Keratinocyte (primary cell): ENCODE results near the gene ZDHHC20. TPM values are rescaled to one million over a fixed set of nuclear protein-coding genes. Genes with fewer than 3 reads are reported as not detected.

Experiments
- DNase-seq: peaks from one replicate; pipeline ENCODE4 v3.0.0-alpha.2; 2011; ENCODE audit warnings: low read depth, missing footprints, low spot score
- FAIRE-seq: peaks from 2 replicates; lab custom pipeline; 2011; peaks lifted over from hg19 to GRCh38; lab: Jason Lieb, UNC
- H2AFZ ChIP-seq: 2 replicates; pipeline ENCODE4 v1.6.0; 2012; ENCODE audit warnings: low read length, control low read depth, inconsistent platforms; ENCODE audit not compliant: control insufficient read depth
- H3K27ac ChIP-seq: 2 replicates; pipeline ENCODE4 v1.5.1; 2011; ENCODE audit warnings: low read length; ENCODE audit not compliant: control insufficient read depth, insufficient read depth
- H3K27me3 ChIP-seq: 3 replicates; pipeline ENCODE4 v1.6.0; 2011; ENCODE audit warnings: low read length; ENCODE audit not compliant: control insufficient read depth, insufficient read depth; ENCODE audit errors: extremely low read depth
- H3K36me3 ChIP-seq, 2 experiments: 2 replicates in 1 of 2; 3 replicates in 1 of 2; pipeline ENCODE4 v1.5.1; 2011; ENCODE audit warnings: low read length in 2 of 2, mild to moderate bottlenecking in 1 of 2; ENCODE audit not compliant: control insufficient read depth in 2 of 2, insufficient read depth in 2 of 2; ENCODE audit errors: extremely low read depth in 1 of 2
- H3K4me1 ChIP-seq: 3 replicates; pipeline ENCODE4 v1.5.1; 2011; ENCODE audit warnings: low read length; ENCODE audit not compliant: control insufficient read depth, insufficient read depth; ENCODE audit errors: extremely low read depth
- H3K4me2 ChIP-seq: 3 replicates; pipeline ENCODE4 v1.6.0; 2011; ENCODE audit warnings: low read depth, low read length; ENCODE audit not compliant: control insufficient read depth, insufficient read depth; ENCODE audit errors: extremely low read depth
- H3K4me3 ChIP-seq, 3 experiments: fragments of 200-600 bp in 1 of 3; sonication (generic) in 1 of 3; 2 replicates in 2 of 3; 3 replicates in 1 of 3; pipeline ENCODE4 v1.5.1; 2011 to 2016; ENCODE audit warnings: low read length in 3 of 3, mild to moderate bottlenecking in 3 of 3, control low read depth in 2 of 3, inconsistent platforms in 1 of 3, low read depth in 1 of 3, mixed read lengths in 1 of 3, mixed run types in 1 of 3, moderate library complexity in 1 of 3; ENCODE audit not compliant: control insufficient read depth in 2 of 3, insufficient read depth in 2 of 3; ENCODE audit errors: extremely low read depth in 1 of 3
- H3K79me2 ChIP-seq: 2 replicates; pipeline ENCODE4 v1.6.0; 2012; ENCODE audit warnings: low read length; ENCODE audit not compliant: control insufficient read depth, insufficient read depth
- H3K9ac ChIP-seq: 3 replicates; pipeline ENCODE4 v1.6.0; 2011; ENCODE audit warnings: low read length; ENCODE audit not compliant: control insufficient read depth, insufficient read depth; ENCODE audit errors: extremely low read depth
- H3K9me1 ChIP-seq: 3 replicates; pipeline ENCODE4 v1.6.0; 2011; ENCODE audit warnings: low read length; ENCODE audit not compliant: control insufficient read depth, insufficient read depth; ENCODE audit errors: extremely low read depth
- H3K9me3 ChIP-seq: 2 replicates; pipeline ENCODE4 v1.5.1; 2012; ENCODE audit warnings: low read depth, low read length; ENCODE audit not compliant: control insufficient read depth
- H4K20me1 ChIP-seq: 3 replicates; pipeline ENCODE4 v1.6.0; 2011; ENCODE audit warnings: low read length; ENCODE audit not compliant: control insufficient read depth, insufficient read depth; ENCODE audit errors: extremely low read depth
- EZH2 ChIP-seq: IDR thresholded peaks from one replicate; pipeline ENCODE4 v1.6.1; 2012; ENCODE audit warnings: inconsistent platforms, mild to moderate bottlenecking, low read length, moderate library complexity
- dilution Hi-C: fragments of 300-500 bp; cut with MboI; formaldehyde crosslinking; loops from one replicate; pipeline ENCODE4 v1.7.0; 2020; ENCODE audit warnings: low sequenced_read_pairs; ENCODE audit not compliant: extremely low pct_ligation_motif_present
- polyA plus RNA-seq, 5 experiments: library from polyadenylated mRNA; depleted of rRNA in 3 of 5; stranded (reverse) in 3 of 5; stranded (forward) in 1 of 5; unstranded in 1 of 5; fragments of >200 nt; gene quantifications; 1 replicate in 1 of 5; 2 replicates in 3 of 5; 3 replicates in 1 of 5; pipeline versions ENCODE4 v1.2.1 to v1.2.3, GENCODE V29; 2011 to 2012; ENCODE audit warnings: missing spikeins in 2 of 5, low read depth in 1 of 5, low replicate concordance in 1 of 5
- TF ChIP-seq, protein P1 (sequence below), 3 experiments: IDR thresholded peaks in 1 of 3; conservative IDR thresholded peaks in 1 of 3; optimal IDR thresholded peaks in 1 of 3; 2 replicates in 2 of 3; 3 replicates in 1 of 3; pipeline versions ENCODE3 to v1.5.1; 2011; ENCODE audit warnings: low read length in 3 of 3, mild to moderate bottlenecking in 3 of 3, moderate library complexity in 2 of 3, control low read depth in 1 of 3, inconsistent platforms in 1 of 3; ENCODE audit not compliant: insufficient read depth in 2 of 3; ENCODE audit errors: extremely low read depth in 1 of 3

Gene ZDHHC20
- polyA plus RNA-seq, 1 donor (not counting 4 experiments of a cell fraction or from before 2014, with no cell fraction given): 45.8 TPM

DNA sequence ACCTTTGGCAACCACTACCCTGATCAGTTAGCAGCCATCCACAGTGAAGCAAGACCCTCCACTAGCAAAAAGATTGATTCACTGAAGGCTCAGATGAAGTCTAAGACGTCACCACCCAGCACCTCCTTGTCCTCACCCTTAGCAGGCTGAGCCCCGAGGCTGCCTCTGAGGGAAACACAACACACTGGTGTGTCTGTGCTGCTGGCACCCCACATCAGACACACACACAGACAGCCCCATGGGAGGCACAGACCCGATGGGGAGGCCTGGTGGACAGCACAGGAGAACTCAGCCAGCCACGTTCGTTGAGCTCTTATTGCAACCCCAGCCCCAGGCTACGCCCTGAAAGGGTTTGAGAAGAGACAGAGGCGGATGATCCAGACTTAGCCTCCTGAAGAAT lies 94.7 kb downstream of the ZDHHC20 start:
- TF ChIP-seq, protein P1, sequence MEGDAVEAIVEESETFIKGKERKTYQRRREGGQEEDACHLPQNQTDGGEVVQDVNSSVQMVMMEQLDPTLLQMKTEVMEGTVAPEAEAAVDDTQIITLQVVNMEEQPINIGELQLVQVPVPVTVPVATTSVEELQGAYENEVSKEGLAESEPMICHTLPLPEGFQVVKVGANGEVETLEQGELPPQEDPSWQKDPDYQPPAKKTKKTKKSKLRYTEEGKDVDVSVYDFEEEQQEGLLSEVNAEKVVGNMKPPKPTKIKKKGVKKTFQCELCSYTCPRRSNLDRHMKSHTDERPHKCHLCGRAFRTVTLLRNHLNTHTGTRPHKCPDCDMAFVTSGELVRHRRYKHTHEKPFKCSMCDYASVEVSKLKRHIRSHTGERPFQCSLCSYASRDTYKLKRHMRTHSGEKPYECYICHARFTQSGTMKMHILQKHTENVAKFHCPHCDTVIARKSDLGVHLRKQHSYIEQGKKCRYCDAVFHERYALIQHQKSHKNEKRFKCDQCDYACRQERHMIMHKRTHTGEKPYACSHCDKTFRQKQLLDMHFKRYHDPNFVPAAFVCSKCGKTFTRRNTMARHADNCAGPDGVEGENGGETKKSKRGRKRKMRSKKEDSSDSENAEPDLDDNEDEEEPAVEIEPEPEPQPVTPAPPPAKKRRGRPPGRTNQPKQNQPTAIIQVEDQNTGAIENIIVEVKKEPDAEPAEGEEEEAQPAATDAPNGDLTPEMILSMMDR (optimal IDR thresholded peaks at IDR 0.05 in 1 of 3, IDR thresholded peaks at IDR 0.05 in 1 of 3, conservative IDR thresholded peaks at IDR 0.05 in 1 of 3; ENCODE audit: extremely low read depth in 1 of 3, insufficient read depth in 2 of 3, low read length in 3 of 3): no peak
- TF ChIP-seq EZH2: no peak
- H4K20me1 ChIP-seq: no peaks in the 10 kb centered on the region
- FAIRE-seq (no peak), DNase-seq (no peak)
- dilution Hi-C loops: no loop called here
- H3K79me2 ChIP-seq: no peaks in the 10 kb centered on the region
- no peaks in the 10 kb centered on the region for H3K27me3 ChIP-seq
- H3K9ac ChIP-seq: no peak overlapping the region
- no peak overlapping the region for H2AFZ ChIP-seq
- no peaks in the 10 kb centered on the region for H3K4me1 ChIP-seq
- H3K4me3 ChIP-seq: no peak overlapping the region
- no peaks in the 10 kb centered on the region for H3K9me1 ChIP-seq
- H3K36me3 ChIP-seq: no peaks in the 10 kb centered on the region
- no peak overlapping the region for H3K4me2 ChIP-seq
- no peak overlapping the region for H3K27ac ChIP-seq
- no peaks in the 10 kb centered on the region for H3K9me3 ChIP-seq

- Histone ChIP-seq H3K9me1 (no peaks in the 10 kb centered on the region), H3K27me3 (no peaks in the 10 kb centered on the region), H3K4me1 (no peaks in the 10 kb centered on the region), H3K27ac (no peak overlapping the region), H3K36me3 (no peaks in the 10 kb centered on the region), H3K9ac (no peak overlapping the region), H2AFZ (no peak overlapping the region), H3K9me3 (no peaks in the 10 kb centered on the region), H4K20me1 (no peaks in the 10 kb centered on the region), H3K4me2 (no peak overlapping the region), H3K4me3 (no peak overlapping the region), H3K79me2 (no peaks in the 10 kb centered on the region)
- no peak for DNase-seq
- dilution Hi-C loops: no loop called here
- FAIRE-seq: no peak
- TF ChIP-seq EZH2: no peak
- TF ChIP-seq, protein P1 (optimal IDR thresholded peaks at IDR 0.05 in 1 of 3, IDR thresholded peaks at IDR 0.05 in 1 of 3, conservative IDR thresholded peaks at IDR 0.05 in 1 of 3; ENCODE audit: extremely low read depth in 1 of 3, insufficient read depth in 2 of 3, low read length in 3 of 3): no peak
These were observed 96.4 kb downstream of the ZDHHC20 start for GRCh38 chr13:21362741-21363140.
